ENCODE measurements around the gene MAN1C1.

Gene MAN1C1

GRCh38 chr1:25804964-25805862, 188.6 kb downstream of the MAN1C1 start:
- no peak for DNase-seq

- no peak for DNase-seq
Measured at GRCh38 chr1:25805863-25806225, 189.3 kb downstream of the MAN1C1 start.

GRCh38 chr1:25806418-25806817, 189.8 kb downstream of the MAN1C1 start:
- DNase-seq: no peak

GRCh38 chr1:25807480-25808390, 191.1 kb downstream of the MAN1C1 start:
- DNase-seq: no peak

GRCh38 chr1:25808481-25809244, 192.1 kb downstream of the MAN1C1 start:
- no peak for DNase-seq

- no peak for DNase-seq
Measured at GRCh38 chr1:25809283-25809926, 192.8 kb downstream of the MAN1C1 start.

- no peak for DNase-seq
Measured at GRCh38 chr1:25809929-25810328, 193.3 kb downstream of the MAN1C1 start.

- peak; percentile 54 for DNase-seq
Measured at GRCh38 chr1:25810341-25811299, 194.0 kb downstream of the MAN1C1 start.

- no peak for DNase-seq
Measured at GRCh38 chr1:25811384-25812082, 194.9 kb downstream of the MAN1C1 start.

- DNase-seq: no peak
Measured at GRCh38 chr1:25813071-25813733, 196.6 kb downstream of the MAN1C1 start.

GRCh38 chr1:25813734-25814471, 197.3 kb downstream of the MAN1C1 start:
- no peak for DNase-seq

GRCh38 chr1:25814549-25815087, 198.0 kb downstream of the MAN1C1 start:
- no peak for DNase-seq

GRCh38 chr1:25815208-25816111, 198.9 kb downstream of the MAN1C1 start:
- no peak for DNase-seq

- DNase-seq: no peak
Measured at GRCh38 chr1:25816112-25816718, 199.6 kb downstream of the MAN1C1 start.

- no peak for DNase-seq
Measured at GRCh38 chr1:25817840-25818501, 201.4 kb downstream of the MAN1C1 start.

GRCh38 chr1:25818569-25818968, 202.0 kb downstream of the MAN1C1 start:
- no peak for DNase-seq

Measured in activated gamma-delta T cell (primary cell).